Measurements from ENCODE around the gene SPATA31C1. TPM values are rescaled to one million over a fixed set of nuclear protein-coding genes. Genes with fewer than 3 reads are reported as not detected.

SPATA31C1 gene
- total RNA-seq, 2 experiments from 2014 or later = not detected

- ChIA-PET POLR2A (no interaction called here), CTCF (no interaction called here)
- no peak for DNase-seq
- peaks cover 20% of the 10 kb centered on the region for H3K27me3 Mint-ChIP-seq
- intact Hi-C loops (cut with micrococcal nuclease) = loop anchor here (10.0 kb wide), 1 partner anchor 786 kb away; no protein-coding TSS in a partner anchor
- no peak overlapping the region for H3K27ac Mint-ChIP-seq
- no peak overlapping the region for H3K4me3 Mint-ChIP-seq
- no peaks in the 10 kb centered on the region for H3K9me3 Mint-ChIP-seq
- H3K4me1 Mint-ChIP-seq (ENCODE audit: low read depth) = peaks cover 5% of the 10 kb centered on the region
- no peaks in the 10 kb centered on the region for H3K36me3 Mint-ChIP-seq
These were observed 40.8 kb downstream of the SPATA31C1 start for GRCh38 chr9:87958591-87958990.

- Mint-ChIP-seq H3K4me1 (ENCODE audit: low read depth) (no peaks in the 10 kb centered on the region), H3K27ac (no peak overlapping the region), H3K27me3 (peaks cover 20% of the 10 kb centered on the region), H3K36me3 (no peaks in the 10 kb centered on the region), H3K9me3 (no peaks in the 10 kb centered on the region), H3K4me3 (no peak overlapping the region)
- CTCF ChIA-PET = no interaction called here
- intact Hi-C loops (cut with micrococcal nuclease) = loop anchor here (10.0 kb wide), 1 partner anchor 785 kb away; no protein-coding TSS in a partner anchor
- DNase-seq = no peak
- POLR2A ChIA-PET = no interaction called here
These were observed 42.3 kb downstream of the SPATA31C1 start for GRCh38 chr9:87959916-87960581.

- peaks cover 8% of the 10 kb centered on the region for H3K36me3 Mint-ChIP-seq
- H3K27ac Mint-ChIP-seq = no peak overlapping the region
- CTCF ChIA-PET = no interaction called here
- no peaks in the 10 kb centered on the region for H3K4me1 Mint-ChIP-seq (ENCODE audit: low read depth)
- intact Hi-C loops (cut with micrococcal nuclease) = no loop called here
- no peak for DNase-seq
- POLR2A ChIA-PET = no interaction called here
- H3K27me3 Mint-ChIP-seq = peaks cover 13% of the 10 kb centered on the region
- no peak overlapping the region for H3K4me3 Mint-ChIP-seq
- H3K9me3 Mint-ChIP-seq = no peaks in the 10 kb centered on the region
These were observed 46.0 kb downstream of the SPATA31C1 start for GRCh38 chr9:87963770-87964169.

- no peak overlapping the region for H3K4me3 Mint-ChIP-seq
- intact Hi-C loops (cut with micrococcal nuclease) = no loop called here
- no peak overlapping the region for H3K27ac Mint-ChIP-seq
- peaks cover 13% of the 10 kb centered on the region for H3K36me3 Mint-ChIP-seq
- no peak for DNase-seq
- H3K4me1 Mint-ChIP-seq (ENCODE audit: low read depth) = no peaks in the 10 kb centered on the region
- POLR2A ChIA-PET = no interaction called here
- CTCF ChIA-PET = interaction anchor here (0.6 kb wide), 1 partner anchor 1531 kb away, joined by 5 read pairs; no protein-coding TSS in a partner anchor
- no peaks in the 10 kb centered on the region for H3K9me3 Mint-ChIP-seq
- H3K27me3 Mint-ChIP-seq = peaks cover 10% of the 10 kb centered on the region
These were observed 47.1 kb downstream of the SPATA31C1 start for GRCh38 chr9:87964826-87965225.

- H3K27me3 Mint-ChIP-seq = no peaks in the 10 kb centered on the region
- no peaks in the 10 kb centered on the region for H3K4me1 Mint-ChIP-seq (ENCODE audit: low read depth)
- DNase-seq = no peak
- no peak overlapping the region for H3K27ac Mint-ChIP-seq
- no peak overlapping the region for H3K4me3 Mint-ChIP-seq
- CTCF ChIA-PET = no interaction called here
- intact Hi-C loops (cut with micrococcal nuclease) = no loop called here
- peaks cover 17% of the 10 kb centered on the region for H3K36me3 Mint-ChIP-seq
- POLR2A ChIA-PET = no interaction called here
- no peaks in the 10 kb centered on the region for H3K9me3 Mint-ChIP-seq
These were observed 50.4 kb downstream of the SPATA31C1 start for GRCh38 chr9:87968155-87968554.

GRCh38 chr9:87970602-87971001, 52.8 kb downstream of the SPATA31C1 start:
- POLR2A ChIA-PET = no interaction called here
- H3K36me3 Mint-ChIP-seq = peaks cover 17% of the 10 kb centered on the region
- H3K27me3 Mint-ChIP-seq = no peaks in the 10 kb centered on the region
- intact Hi-C loops (cut with micrococcal nuclease) = loop anchor here (5.0 to 10.0 kb wide), 3 partner anchors 74 to 1026 kb away; partner anchors contain the start of gene GAS1
- CTCF ChIA-PET = interaction anchor here (1.1 kb wide), 1 partner anchor 21 kb away, joined by 3 read pairs; no protein-coding TSS in a partner anchor
- H3K9me3 Mint-ChIP-seq = no peaks in the 10 kb centered on the region
- no peak for DNase-seq
- peaks cover 14% of the 10 kb centered on the region for H3K4me1 Mint-ChIP-seq (ENCODE audit: low read depth)
- no peak overlapping the region for H3K4me3 Mint-ChIP-seq
- H3K27ac Mint-ChIP-seq = no peak overlapping the region

GRCh38 chr9:87973122-87973521, 55.4 kb downstream of the SPATA31C1 start:
- intact Hi-C loops (cut with micrococcal nuclease) = loop anchor here (5.0 to 10.0 kb wide), 3 partner anchors 72 to 1028 kb away; partner anchors contain the start of gene GAS1

More at GRCh38 chr9:87973122-87973521, 55.4 kb downstream of the SPATA31C1 start:
- Mint-ChIP-seq H3K4me3 (peak overlapping the region; percentile 91), H3K27me3 (peaks cover 3% of the 10 kb centered on the region), H3K9me3 (no peaks in the 10 kb centered on the region), H3K4me1 (ENCODE audit: low read depth) (peaks cover 14% of the 10 kb centered on the region), H3K27ac (peak overlapping the region; percentile 18), H3K36me3 (peaks cover 12% of the 10 kb centered on the region)
- CTCF ChIA-PET = no interaction called here
- no peak for DNase-seq
- POLR2A ChIA-PET = no interaction called here

Other genes with a start within 250 kb of the SPATA31C1 start
- gene CTSL, start 191.8 kb upstream of the SPATA31C1 start, total RNA-seq = 10 to 100 TPM; 26.1 to 33.7 TPM
- gene SPATA31E1, start 35.1 kb upstream of the SPATA31C1 start, total RNA-seq = not detected
- gene CDK20, start 56.6 kb downstream of the SPATA31C1 start, total RNA-seq = 1 to 10 TPM; 1.5 to 2.6 TPM
- gene SPATA31C2, start 220.5 kb downstream of the SPATA31C1 start, total RNA-seq = not detected